WERI-Rb-1 (cell line): ENCODE results near the gene RBL1.
"Not testable (repeated sequence)": the region's sequence is repeated elsewhere in the genome, so short reads cannot be mapped to it uniquely, and the experiment has no call there.

Experiments used
- DNase-seq: peaks from one replicate; pipeline ENCODE4 v3.0.0-alpha.2; 2020
- H3K27ac ChIP-seq: fragments of 250-450 bp; sonication (Bioruptor Pico); 2 replicates; pipeline ENCODE4 v1.5.1; 2020; ENCODE audit warnings: mild to moderate bottlenecking, moderate library complexity
- H3K27me3 ChIP-seq: fragments of 250-450 bp; sonication (Bioruptor Pico); 2 replicates; pipeline ENCODE4 v1.5.1; 2021; ENCODE audit warnings: mild to moderate bottlenecking, low read depth, moderate library complexity; ENCODE audit not compliant: insufficient read depth, severe bottlenecking
- H3K36me3 ChIP-seq: fragments of 250-450 bp; sonication (Bioruptor Pico); 2 replicates; pipeline ENCODE4 v1.5.1; 2020; ENCODE audit warnings: mild to moderate bottlenecking, moderate library complexity
- H3K4me3 ChIP-seq: 2 replicates; pipeline ENCODE4 v1.5.1; 2011; ENCODE audit warnings: low read depth, mild to moderate bottlenecking, control low read depth, low read length
- H3K9me3 ChIP-seq: fragments of 250-450 bp; sonication (Bioruptor Pico); 2 replicates; pipeline ENCODE4 v1.5.1; 2021; ENCODE audit warnings: mild to moderate bottlenecking, moderate library complexity; ENCODE audit not compliant: severe bottlenecking
- TF ChIP-seq, protein P1 (sequence below): IDR thresholded peaks from 2 replicates; pipeline ENCODE4 v1.5.1; 2011; ENCODE audit warnings: low read depth, mild to moderate bottlenecking, control low read depth, inconsistent platforms, low read length

Gene RBL1

DNA sequence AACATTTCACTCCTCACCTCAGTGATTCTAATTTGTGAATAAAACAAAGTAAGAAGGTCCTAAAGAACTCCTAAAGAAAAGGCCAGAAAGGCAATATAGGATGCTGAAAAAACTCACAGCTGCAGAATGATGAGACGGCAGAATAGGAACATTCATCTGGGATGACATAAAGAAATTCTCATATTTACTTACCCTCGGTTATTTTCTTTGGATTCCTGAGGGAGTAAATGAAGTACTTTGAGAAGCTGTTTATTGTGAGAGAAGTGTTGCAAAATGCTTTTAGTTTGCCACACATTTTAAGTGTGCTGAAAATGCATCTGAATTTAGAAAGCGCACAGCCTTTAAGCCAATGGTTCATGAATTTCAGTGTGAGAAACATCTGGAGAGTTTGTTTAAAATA is 35.7 kb upstream of the RBL1 start:
- H3K4me3 ChIP-seq, result no peak overlapping the region
- no peak for DNase-seq
- no peaks in the 10 kb centered on the region for H3K27me3 ChIP-seq
- H3K27ac ChIP-seq, result no peak overlapping the region
- no peaks in the 10 kb centered on the region for H3K9me3 ChIP-seq
- TF ChIP-seq, protein P1, sequence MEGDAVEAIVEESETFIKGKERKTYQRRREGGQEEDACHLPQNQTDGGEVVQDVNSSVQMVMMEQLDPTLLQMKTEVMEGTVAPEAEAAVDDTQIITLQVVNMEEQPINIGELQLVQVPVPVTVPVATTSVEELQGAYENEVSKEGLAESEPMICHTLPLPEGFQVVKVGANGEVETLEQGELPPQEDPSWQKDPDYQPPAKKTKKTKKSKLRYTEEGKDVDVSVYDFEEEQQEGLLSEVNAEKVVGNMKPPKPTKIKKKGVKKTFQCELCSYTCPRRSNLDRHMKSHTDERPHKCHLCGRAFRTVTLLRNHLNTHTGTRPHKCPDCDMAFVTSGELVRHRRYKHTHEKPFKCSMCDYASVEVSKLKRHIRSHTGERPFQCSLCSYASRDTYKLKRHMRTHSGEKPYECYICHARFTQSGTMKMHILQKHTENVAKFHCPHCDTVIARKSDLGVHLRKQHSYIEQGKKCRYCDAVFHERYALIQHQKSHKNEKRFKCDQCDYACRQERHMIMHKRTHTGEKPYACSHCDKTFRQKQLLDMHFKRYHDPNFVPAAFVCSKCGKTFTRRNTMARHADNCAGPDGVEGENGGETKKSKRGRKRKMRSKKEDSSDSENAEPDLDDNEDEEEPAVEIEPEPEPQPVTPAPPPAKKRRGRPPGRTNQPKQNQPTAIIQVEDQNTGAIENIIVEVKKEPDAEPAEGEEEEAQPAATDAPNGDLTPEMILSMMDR, result no peak
- H3K36me3 ChIP-seq, result no peaks in the 10 kb centered on the region

DNA sequence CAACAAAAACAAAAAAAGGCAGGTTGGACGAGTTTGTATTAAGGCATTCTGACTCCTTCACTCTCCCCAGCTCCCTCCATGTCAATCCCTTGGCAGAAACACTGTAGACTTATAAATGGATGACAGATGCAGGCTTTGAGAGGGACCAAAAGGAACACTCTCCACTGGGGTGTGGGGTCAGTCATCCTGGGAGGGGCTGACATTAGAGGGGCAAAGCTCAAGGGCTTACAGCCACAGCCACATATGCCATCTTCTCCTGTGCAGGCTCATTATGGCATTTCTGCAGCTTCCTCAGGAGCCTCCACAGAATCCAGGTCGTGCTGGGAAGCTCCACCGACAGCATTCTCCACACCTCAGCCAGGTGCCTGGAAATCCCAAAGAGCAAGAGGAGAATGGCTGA is 33.0 kb upstream of the RBL1 start:
- H3K36me3 ChIP-seq, result no peaks in the 10 kb centered on the region
- H3K27ac ChIP-seq, result no peak overlapping the region
- DNase-seq, result no peak
- no peaks in the 10 kb centered on the region for H3K27me3 ChIP-seq
- TF ChIP-seq, protein P1, result no peak
- no peak overlapping the region for H3K4me3 ChIP-seq
- no peaks in the 10 kb centered on the region for H3K9me3 ChIP-seq

DNA sequence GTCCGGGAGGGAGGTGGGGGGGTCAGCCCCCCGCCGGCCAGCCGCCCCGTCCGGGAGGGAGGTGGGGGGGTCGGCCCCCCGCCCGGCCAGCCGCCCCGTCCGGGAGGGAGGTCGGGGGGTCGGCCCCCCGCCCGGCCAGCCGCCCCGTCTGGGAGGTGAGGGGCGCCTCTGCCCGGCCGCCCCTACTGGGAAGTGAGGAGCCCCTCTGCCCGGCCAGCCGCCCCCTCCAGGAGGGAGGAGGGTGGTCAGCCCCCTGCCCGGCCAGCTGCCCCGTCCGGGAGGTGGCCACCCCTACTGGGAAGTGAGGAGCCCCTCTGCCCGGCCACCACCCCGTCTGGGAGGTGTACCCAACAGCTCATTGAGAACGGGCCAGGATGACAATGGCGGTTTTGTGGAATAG is 30.5 kb upstream of the RBL1 start:
- DNase-seq, H3K9me3 ChIP-seq: not testable (repeated sequence)

DNA sequence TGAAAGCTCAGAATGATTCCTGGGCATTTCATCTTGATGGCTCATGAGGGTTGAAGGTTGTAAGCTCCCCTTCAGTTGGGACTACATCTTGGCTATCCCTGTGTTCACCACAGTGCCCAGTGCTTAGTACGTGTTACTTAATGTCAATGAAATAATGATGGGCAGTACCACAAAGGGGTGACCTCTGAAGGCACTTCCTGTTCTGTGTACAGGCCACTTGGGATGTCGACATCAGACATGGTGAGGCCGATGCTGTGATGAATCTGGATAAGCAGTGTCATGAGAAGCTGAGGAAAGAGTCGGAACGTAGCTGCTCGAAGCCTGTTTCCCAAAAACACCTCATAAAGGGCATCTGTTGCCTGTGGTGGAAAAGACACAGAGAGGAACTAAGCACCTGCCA is 27.6 kb upstream of the RBL1 start:
- Histone ChIP-seq H3K27ac (no peak overlapping the region), H3K9me3 (no peaks in the 10 kb centered on the region), H3K4me3 (no peak overlapping the region), H3K36me3 (no peaks in the 10 kb centered on the region), H3K27me3 (no peaks in the 10 kb centered on the region)
- TF ChIP-seq, protein P1, result no peak
- DNase-seq, result no peak

More for the DNA sequence above, 30.5 kb upstream of the RBL1 start:
- not testable (repeated sequence) for H3K27ac ChIP-seq, H3K27me3 ChIP-seq, H3K36me3 ChIP-seq, H3K4me3 ChIP-seq

DNA sequence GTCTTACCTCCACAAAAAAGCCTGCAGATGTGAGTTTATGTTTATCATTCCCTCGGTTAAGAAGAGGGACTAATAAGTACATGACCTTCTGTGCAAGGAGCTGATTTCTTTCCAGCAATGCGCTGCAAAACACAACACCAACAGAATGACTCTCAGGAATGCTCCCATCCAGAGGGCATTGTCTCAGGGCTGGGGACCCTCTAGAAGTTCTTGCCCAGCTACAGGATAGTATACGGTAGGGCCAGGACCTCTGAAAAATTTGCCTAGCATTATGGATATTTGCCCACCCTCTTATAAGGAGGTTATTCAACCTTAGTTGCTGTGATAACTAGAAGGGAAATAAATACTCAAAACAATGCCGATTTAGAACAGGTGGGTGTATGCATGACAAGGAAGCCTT is 24.7 kb upstream of the RBL1 start:
- no peak overlapping the region for H3K27ac ChIP-seq
- TF ChIP-seq, protein P1, result no peak
- DNase-seq, result no peak
- H3K4me3 ChIP-seq, result no peak overlapping the region
- H3K36me3 ChIP-seq, result no peaks in the 10 kb centered on the region
- no peaks in the 10 kb centered on the region for H3K9me3 ChIP-seq
- no peaks in the 10 kb centered on the region for H3K27me3 ChIP-seq

DNA sequence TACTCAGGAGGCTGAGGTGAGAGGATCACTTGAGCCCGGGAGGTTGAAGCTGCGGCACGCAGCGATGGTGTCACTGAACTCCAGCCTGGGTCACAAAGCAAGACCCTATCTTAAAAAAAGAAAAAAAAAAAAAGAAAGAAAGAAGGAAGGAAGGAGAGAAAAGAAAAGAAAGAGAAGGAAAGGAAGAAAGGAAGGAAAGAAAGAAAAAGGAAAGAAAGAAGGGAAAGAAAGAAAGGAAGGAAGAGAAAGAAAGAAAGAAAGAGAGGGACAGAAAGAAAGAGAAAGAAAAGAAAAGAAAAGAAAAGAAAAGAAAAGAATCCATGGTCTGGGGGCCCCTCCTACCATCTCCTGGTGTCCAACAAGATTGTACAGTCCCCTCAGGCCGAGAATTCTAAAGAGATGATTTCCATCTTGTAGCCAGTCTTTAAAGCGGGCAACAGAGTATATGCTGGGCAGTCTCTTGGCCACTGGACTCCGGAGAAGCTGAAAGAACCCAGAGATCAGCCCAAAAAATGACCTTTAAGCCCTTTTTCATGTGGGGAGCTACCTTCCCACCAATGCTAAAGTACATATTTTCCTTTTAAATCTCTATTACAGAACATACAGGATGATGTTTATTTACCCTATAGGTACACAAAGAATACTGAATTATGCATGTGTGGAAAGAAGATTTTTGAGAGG is 23.7 kb upstream of the RBL1 start:
- Histone ChIP-seq H3K4me3 (no peak overlapping the region), H3K27ac (no peak overlapping the region), H3K36me3 (no peaks in the 10 kb centered on the region), H3K9me3 (no peaks in the 10 kb centered on the region), H3K27me3 (no peaks in the 10 kb centered on the region)
- DNase-seq, result no peak
- TF ChIP-seq, protein P1, result no peak
